Mucosa of stomach (tissue), 1 donor: ENCODE data around the gene LRRC27.

Experiments
- H3K27me3 ChIP-seq: one replicate; pipeline ENCODE4 v1.7.0; 2013; ENCODE audit warnings: mild to moderate bottlenecking, low read length; ENCODE audit not compliant: control insufficient read depth, insufficient read depth
- H3K36me3 ChIP-seq: one replicate; pipeline ENCODE4 v1.7.0; 2013; ENCODE audit warnings: low read length; ENCODE audit not compliant: control insufficient read depth, insufficient read depth
- H3K4me1 ChIP-seq: one replicate; pipeline ENCODE4 v1.7.0; 2013; ENCODE audit warnings: mild to moderate bottlenecking, low read length; ENCODE audit not compliant: control insufficient read depth, insufficient read depth
- H3K4me3 ChIP-seq: one replicate; pipeline ENCODE4 v1.7.0; 2013; ENCODE audit warnings: low read length
- H3K9ac ChIP-seq: one replicate; pipeline ENCODE4 v1.7.0; 2013; ENCODE audit warnings: mild to moderate bottlenecking, low read length, moderate library complexity
- H3K9me3 ChIP-seq: one replicate; pipeline ENCODE4 v1.7.0; 2013; ENCODE audit warnings: mild to moderate bottlenecking, low read length, moderate library complexity; ENCODE audit not compliant: control insufficient read depth
- donor health status: Pancreatic carcinoma.

LRRC27 gene

DNA sequence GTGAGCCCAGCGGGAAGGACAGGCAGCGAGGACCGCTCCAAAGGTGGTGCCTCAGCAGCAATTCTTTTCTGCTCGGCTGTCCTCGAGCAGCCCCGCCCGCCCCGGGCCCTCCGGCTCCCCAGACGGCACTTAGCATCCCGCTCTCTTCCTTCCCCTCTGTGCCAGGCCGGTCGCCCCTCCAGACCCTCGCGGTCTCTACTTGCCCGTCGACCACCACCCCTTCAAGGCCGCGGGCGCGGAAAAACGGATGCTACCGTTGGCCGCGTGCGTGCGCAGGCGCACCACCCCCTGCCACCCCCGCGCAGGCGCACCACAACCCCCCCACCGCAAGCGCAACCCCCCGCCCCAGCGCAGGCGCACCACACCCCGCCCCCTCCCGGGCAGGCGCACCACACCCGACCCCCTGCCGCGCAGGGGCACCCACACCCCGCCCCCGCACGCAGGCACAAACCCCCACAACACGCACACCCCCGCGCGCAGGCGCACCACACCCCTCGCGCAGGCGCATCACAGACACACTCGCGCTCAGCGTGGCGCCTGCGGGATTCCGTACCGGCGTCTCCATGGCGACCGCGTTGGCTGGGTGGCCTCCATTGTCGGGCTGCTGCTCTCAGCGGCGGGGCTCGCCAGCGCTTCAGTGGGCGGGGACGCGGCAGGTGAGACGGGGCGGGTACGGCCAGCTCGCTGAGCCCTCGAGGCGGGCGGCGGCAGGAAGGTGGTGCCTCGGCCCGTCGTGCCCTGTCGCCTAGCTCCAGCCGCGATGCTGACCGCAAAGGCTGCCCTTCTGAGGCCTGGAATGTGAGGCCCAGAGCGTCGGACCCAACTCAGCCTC is at the start of gene LRRC27:
Gene LRRC27 (plus strand): TSS at position 593 of the 832 bp plus-strand sequence. CDS start 1,332 bp downstream, outside the sequence.
- Histone ChIP-seq H3K27me3 (no peaks in the 10 kb centered on the region), H3K4me3 (peak within 1 kb of the TSS; percentile 82), H3K4me1 (peaks cover 30% of the 10 kb centered on the region), H3K9ac (peak within 1 kb of the TSS; percentile 82), H3K9me3 (no peaks in the 10 kb centered on the region), H3K36me3 (no peaks in the 10 kb centered on the region)

DNA sequence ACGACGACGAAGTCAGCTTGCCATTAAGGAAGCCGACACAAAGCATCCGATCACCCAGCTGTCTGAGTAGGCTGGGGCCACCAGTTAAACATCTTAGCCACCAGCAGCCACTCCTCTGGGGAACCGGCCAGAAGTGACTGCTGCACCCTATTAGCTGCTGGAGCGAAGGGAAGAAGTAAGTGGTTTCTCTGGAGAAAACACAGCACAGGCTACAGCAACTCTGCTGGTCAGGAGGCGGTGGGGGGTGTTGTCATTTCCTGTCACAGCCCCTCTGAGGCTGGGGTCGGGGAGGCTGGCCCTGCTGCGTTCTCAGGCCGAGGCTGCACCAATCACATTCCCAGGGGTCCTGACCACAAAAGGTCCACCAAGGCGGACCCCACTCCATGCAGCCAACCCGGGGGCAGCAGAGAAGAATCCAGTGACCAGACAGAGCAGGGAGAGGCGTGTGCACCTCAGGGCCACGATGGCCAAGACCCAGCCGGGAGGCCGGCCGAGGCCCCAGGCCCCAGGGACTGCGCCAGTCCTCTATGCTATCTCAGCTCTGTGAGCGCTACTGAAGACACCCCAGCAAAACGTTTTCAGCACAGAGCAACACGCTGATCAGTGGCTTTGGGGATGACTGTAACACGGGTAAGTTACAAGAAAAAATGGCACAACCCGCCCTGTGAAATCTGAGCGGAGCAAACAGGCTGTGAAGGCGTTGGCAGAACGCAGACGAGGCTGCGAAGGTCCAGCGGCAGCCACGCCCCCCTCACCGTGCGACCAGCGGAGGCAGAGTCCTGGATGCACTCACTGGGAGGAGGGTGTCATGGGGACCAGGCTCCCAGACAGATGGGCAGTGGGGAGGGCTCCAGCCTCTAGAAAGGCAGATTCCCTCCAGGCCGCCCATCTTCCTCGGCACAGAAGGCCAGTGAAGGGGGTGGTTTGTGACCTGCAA is 49.1 kb upstream of the LRRC27 start:
- no peaks in the 10 kb centered on the region for H3K9me3 ChIP-seq
- no peak overlapping the region for H3K9ac ChIP-seq
- H3K27me3 ChIP-seq = peaks cover 18% of the 10 kb centered on the region
- no peaks in the 10 kb centered on the region for H3K36me3 ChIP-seq
- H3K4me3 ChIP-seq = no peak overlapping the region
- no peaks in the 10 kb centered on the region for H3K4me1 ChIP-seq

DNA sequence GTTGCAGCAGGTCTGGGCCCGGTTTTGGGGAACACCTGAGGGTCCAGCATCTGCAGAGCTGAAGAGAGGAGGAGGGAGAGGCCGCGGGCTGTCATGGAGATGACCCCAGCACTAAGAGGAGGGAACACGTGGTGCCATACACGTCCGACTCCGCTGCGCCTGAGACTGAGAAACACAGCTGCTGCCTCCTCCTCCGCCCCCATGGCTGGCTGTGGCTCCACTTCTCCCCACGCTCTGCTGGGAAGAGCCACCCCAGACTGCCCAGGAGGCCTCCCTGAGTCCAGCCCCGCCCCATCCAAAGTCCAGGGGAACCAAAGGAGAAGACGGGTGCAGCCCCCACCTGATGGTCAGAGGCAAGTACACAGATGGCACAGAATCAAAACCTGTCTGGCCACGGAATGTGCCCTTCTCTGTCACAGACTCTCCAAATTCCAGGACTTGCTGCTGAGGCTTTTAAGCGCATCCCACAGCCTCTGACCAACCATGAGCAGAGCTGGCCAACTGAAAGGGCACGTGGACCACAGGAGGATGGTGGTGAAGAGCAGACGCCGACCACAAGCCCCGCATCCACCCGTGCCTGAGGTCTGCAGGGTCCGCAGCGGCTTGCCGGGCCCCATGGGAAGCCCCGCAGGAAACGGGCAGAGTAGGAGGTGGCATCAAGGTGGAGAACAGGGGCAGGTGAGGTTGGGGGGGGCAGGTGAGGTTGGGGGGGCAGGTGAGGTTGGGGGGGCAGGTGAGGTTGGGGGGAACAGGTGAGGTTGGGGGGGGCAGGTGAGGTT is 48.2 kb upstream of the LRRC27 start:
- H3K36me3 ChIP-seq = no peaks in the 10 kb centered on the region
- no peaks in the 10 kb centered on the region for H3K4me1 ChIP-seq
- no peak overlapping the region for H3K4me3 ChIP-seq
- no peak overlapping the region for H3K9ac ChIP-seq
- no peaks in the 10 kb centered on the region for H3K9me3 ChIP-seq
- peaks cover 18% of the 10 kb centered on the region for H3K27me3 ChIP-seq

DNA sequence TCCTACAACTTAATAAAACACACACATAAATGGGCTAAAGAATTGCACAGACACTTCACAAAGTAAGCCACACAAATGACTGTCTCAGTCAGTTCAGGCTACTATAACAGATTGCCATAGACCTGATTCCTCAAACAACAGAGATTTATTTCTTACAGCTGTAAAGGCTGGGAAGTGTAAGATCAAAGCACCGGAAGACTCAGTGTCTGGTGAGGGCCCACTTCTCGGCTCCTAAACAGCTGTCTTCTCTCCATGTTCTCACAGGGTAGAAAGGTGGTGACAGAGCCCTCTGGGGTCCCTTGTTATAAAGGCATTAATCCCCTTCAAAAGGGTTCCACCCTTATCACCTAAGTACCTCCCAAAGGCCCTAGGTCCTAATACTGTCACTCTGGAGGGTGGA is 42.6 kb upstream of the LRRC27 start:
- H3K4me1 ChIP-seq = no peaks in the 10 kb centered on the region
- H3K9me3 ChIP-seq = no peaks in the 10 kb centered on the region
- no peak overlapping the region for H3K4me3 ChIP-seq
- no peak overlapping the region for H3K9ac ChIP-seq
- H3K36me3 ChIP-seq = no peaks in the 10 kb centered on the region
- H3K27me3 ChIP-seq = no peaks in the 10 kb centered on the region

DNA sequence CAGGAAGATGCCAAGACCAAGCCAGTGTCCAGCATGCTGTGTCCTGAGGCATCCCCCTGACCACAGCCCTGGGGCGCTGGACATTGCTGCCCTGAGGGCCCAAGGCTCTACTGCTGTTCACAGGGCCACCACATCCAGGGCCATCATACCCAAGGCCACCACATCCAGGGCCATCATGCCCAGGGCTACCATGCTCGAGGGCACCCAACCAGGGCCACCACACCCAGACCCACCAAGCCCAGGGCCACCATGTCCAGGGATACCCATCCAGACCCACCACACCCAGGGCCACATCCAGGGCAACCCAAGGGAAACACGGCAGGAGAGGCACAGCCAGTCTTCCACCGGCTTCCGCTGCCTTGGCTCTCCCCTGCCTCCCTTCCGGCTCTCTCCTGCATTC is 41.4 kb upstream of the LRRC27 start:
- Histone ChIP-seq H3K4me1 (no peaks in the 10 kb centered on the region), H3K27me3 (no peaks in the 10 kb centered on the region)

DNA sequence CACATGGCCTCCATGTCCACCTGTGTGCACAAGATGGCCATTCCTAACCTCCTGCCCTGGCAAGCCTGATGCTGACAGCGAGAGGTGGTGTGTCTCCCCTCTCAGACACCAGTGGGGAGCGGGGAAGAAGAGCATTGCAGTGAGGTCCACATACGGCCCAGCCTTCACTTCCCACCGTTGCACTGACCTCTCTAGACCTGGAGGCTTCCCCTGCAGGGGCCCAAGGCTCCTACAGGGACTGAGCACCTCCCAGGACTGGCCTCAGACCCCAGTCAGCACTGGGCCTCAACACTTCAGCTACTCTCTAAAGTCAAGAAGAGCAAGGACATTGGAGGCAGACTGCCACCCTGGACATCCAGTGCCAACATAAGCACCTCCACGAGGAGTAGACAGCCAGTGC is 40.2 kb upstream of the LRRC27 start:
- Histone ChIP-seq H3K9ac (no peak overlapping the region), H3K4me1 (no peaks in the 10 kb centered on the region), H3K4me3 (no peak overlapping the region), H3K9me3 (no peaks in the 10 kb centered on the region), H3K36me3 (no peaks in the 10 kb centered on the region), H3K27me3 (no peaks in the 10 kb centered on the region)

More for the DNA sequence above, 41.4 kb upstream of the LRRC27 start:
- Histone ChIP-seq H3K9me3 (no peaks in the 10 kb centered on the region), H3K4me3 (no peak overlapping the region), H3K9ac (no peak overlapping the region), H3K36me3 (no peaks in the 10 kb centered on the region)

DNA sequence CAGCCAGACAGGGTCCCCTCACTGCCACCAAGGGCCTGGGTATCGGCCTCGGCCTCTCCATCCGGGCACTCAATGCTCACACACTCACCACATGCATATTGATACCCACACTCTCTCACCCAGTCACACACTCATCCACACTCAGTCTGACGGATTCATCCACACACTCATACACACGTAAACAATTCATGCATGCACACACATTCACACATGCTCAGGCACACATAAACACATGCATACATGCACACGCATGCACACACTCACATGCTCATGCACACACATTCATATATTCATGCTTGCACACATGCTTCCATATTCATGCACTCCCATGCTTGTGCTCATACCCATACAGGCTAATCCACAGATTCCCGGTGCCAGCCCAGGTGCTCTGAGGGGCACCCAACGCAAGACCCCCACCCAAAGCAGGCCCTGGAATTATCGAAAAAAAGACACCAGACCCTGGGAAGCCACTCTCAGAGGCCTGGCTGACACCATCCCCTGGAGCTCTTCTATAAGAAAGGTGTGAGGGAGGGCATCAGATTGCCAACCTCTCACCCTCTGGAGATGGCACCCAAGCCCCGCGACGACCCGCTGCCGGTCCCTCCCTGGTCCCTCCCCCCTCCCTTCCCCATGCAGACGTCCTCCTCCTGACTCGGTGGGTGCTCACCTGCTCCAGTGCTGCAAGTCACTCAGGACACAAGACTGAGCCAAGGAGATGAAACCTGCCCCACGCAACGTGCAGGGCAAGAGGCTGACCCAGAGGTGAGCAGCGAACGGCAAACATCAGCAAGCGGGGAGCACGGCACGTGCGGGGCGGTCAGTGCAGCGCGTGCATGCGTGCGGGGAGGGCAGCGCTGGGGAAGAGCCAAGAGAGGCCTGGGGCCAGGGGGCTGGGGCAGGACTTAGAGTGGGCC is 39.4 kb upstream of the LRRC27 start:
- Histone ChIP-seq H3K27me3 (no peaks in the 10 kb centered on the region), H3K4me3 (no peak overlapping the region), H3K9ac (no peak overlapping the region), H3K36me3 (no peaks in the 10 kb centered on the region), H3K4me1 (no peaks in the 10 kb centered on the region), H3K9me3 (no peaks in the 10 kb centered on the region)

DNA sequence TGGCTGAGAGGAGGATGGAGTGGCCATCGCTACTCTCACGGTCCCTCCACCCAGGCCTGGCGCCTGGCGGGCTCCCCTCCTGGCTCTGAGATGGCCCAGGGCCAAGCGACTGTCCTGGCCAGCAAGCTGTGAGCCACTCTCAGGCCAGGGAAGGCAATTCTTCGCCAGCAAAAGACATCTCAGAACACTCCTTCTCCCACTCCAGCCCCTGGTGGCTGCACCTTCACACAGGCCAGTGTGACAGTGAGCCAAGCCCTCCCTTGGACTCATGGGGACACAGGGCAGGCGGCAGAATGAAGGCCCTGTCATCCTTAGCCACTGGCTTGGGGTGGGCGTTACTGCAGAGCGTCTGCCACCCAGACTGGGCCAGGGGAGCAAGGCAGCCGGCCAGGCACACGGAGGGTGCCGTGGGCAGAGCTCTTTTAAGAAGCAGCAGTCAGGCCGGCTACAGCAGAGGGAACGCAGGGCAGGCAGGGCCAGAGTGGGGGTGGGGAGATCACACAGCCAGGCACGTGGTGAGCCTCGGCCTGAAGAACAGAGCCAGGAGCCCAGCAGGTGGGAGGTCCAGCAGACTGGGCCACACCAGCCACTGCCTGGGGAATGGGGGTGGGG is 38.7 kb upstream of the LRRC27 start:
- Histone ChIP-seq H3K4me1 (no peaks in the 10 kb centered on the region), H3K9ac (no peak overlapping the region), H3K36me3 (no peaks in the 10 kb centered on the region), H3K27me3 (no peaks in the 10 kb centered on the region), H3K9me3 (no peaks in the 10 kb centered on the region), H3K4me3 (no peak overlapping the region)

DNA sequence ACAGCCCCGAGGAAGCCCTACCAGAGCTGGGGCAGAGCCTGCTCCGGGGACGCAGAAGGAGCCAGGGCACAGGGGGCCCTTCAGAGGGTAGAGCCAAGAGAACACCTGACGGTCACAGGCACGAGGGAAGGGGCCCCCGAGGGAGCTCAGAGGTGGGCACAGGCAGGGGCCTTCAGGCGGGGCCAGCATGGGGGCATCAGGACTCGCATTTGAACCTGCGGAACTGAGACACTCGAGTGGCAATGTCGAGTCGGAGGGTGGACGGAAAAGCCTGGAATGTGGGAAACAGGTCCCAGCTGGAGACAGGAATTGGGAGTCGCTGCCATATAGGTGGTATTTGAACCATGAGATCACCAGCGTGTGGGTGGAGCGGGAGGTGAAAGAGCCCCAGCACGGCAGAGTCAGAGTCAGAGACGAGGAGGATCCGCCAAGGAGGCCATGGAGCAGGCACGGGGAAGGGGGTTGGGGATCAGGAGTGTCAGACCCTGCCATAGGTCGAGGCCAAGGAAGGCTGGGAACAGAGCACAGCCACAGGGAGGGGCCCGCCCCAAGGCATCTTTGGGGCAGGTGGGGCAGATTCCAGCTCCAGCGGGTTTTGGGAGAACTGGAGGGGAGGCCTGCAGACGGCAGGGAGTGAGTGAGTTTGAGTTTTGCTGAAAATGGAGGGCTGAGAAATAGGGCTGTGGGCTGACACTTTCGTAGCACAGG is 38.0 kb upstream of the LRRC27 start:
- Histone ChIP-seq H3K9ac (no peak overlapping the region), H3K36me3 (no peaks in the 10 kb centered on the region), H3K27me3 (peaks cover 2% of the 10 kb centered on the region), H3K9me3 (no peaks in the 10 kb centered on the region), H3K4me1 (no peaks in the 10 kb centered on the region), H3K4me3 (no peak overlapping the region)

DNA sequence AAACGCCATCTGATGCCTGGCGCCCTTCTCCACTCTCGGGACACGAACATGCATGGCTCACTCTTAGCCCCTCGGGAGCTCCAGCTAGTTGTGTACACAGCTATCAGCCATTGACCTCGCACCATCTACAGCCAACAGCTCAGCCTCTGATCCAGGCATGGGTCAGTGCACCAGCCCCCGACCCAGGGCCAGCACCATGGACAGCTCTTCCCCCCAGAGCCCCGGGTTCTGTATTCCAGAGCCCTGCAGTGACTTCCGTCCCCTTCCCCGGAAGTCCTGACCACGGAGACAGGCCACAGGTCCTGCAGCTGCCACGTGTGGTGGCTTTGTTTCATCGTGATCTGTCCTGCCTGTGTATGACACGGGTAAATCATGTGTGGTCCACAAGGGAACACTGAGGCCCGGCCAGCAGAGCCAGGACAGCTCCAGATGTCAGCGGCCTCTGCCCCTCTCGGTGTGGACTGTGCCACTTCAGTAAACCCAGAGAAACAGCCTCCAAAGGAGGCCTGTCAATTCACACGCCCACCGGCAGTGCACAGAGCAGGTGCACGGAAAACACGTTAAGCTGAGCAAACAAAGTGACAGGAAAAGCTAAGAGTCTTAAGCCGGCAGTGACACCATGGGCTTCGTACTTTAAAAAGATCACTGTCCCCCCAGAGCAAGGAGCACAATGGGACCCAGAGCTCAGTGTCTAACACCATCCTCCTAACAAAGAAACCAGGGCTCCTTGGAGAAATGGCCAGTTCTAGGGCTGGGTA is 37.3 kb upstream of the LRRC27 start:
- Histone ChIP-seq H3K27me3 (peaks cover 2% of the 10 kb centered on the region), H3K4me1 (no peaks in the 10 kb centered on the region), H3K9ac (no peak overlapping the region), H3K36me3 (no peaks in the 10 kb centered on the region), H3K9me3 (no peaks in the 10 kb centered on the region), H3K4me3 (no peak overlapping the region)
